GM23338 (cell line): ENCODE data around the gene COL4A5. TPM values are rescaled to one million over a fixed set of nuclear protein-coding genes. Genes with fewer than 3 reads are reported as not detected.

ENCODE experiments used
- ATAC-seq: fragments of 200-7000 bp; cut with Tn5 transposase; 3 replicates; pipeline ENCODE4 v1.9.1; 2020
- DNase-seq: peaks from one replicate; pipeline ENCODE4 v3.0.0-alpha.2; 2015; ENCODE audit warnings: low spot score
- H2AFZ ChIP-seq: fragments of 200-600 bp; sonication (generic); 2 replicates; pipeline ENCODE4 v1.8.0; 2016; ENCODE audit warnings: antibody characterized with exemption, mild to moderate bottlenecking, moderate library complexity
- H3F3A ChIP-seq: fragments of 200-600 bp; sonication (generic); replicated peaks from 2 replicates; pipeline ENCODE4 v1.8.0; 2017; ENCODE audit warnings: antibody characterized with exemption, mixed run types, low read depth
- H3K27ac ChIP-seq: fragments of 200-600 bp; sonication (generic); 2 replicates; pipeline ENCODE4 v1.6.1; 2016; ENCODE audit warnings: low read depth
- H3K27me3 ChIP-seq: fragments of 200-600 bp; sonication (generic); 2 replicates; pipeline ENCODE4 v1.8.0; 2016; ENCODE audit warnings: mild to moderate bottlenecking, mixed run types, moderate library complexity; ENCODE audit not compliant: insufficient read depth
- H3K36me3 ChIP-seq: fragments of 200-600 bp; sonication (generic); 2 replicates; pipeline ENCODE4 v1.8.0; 2016; ENCODE audit warnings: mild to moderate bottlenecking; ENCODE audit not compliant: insufficient read depth
- H3K4me1 ChIP-seq: fragments of 200-600 bp; sonication (generic); 2 replicates; pipeline ENCODE4 v1.8.0; 2016; ENCODE audit warnings: mild to moderate bottlenecking, moderate library complexity; ENCODE audit not compliant: insufficient read depth
- H3K4me2 ChIP-seq: fragments of 200-600 bp; sonication (generic); 2 replicates; pipeline ENCODE4 v1.7.1; 2017; ENCODE audit warnings: mixed run types
- H3K4me3 ChIP-seq: fragments of 200-600 bp; sonication (generic); 2 replicates; pipeline ENCODE4 v1.6.1; 2016; ENCODE audit warnings: mixed run types
- H3K79me2 ChIP-seq: fragments of 200-600 bp; sonication (generic); replicated peaks from 2 replicates; pipeline ENCODE4 v1.8.0; 2017; ENCODE audit warnings: mild to moderate bottlenecking; ENCODE audit not compliant: insufficient read depth
- H3K9me2 ChIP-seq: fragments of 200-600 bp; sonication (generic); 2 replicates; pipeline ENCODE4 v1.8.0; 2017; ENCODE audit not compliant: insufficient read depth
- H4K20me1 ChIP-seq: fragments of 200-600 bp; sonication (generic); replicated peaks from 2 replicates; pipeline ENCODE4 v1.8.0; 2017; ENCODE audit warnings: mild to moderate bottlenecking; ENCODE audit not compliant: insufficient read depth
- H3K27ac Mint-ChIP-seq: 2 replicates; pipeline ENCODE4 v1.8.0; 2020; ENCODE audit warnings: inconsistent platforms, mild to moderate bottlenecking, moderate library complexity, mixed read lengths
- H3K27me3 Mint-ChIP-seq: 3 replicates; pipeline ENCODE4 v1.8.0; 2022; ENCODE audit warnings: low read depth, mild to moderate bottlenecking, moderate library complexity, mixed read lengths, inconsistent platforms; ENCODE audit not compliant: insufficient read depth, poor library complexity
- H3K36me3 Mint-ChIP-seq: 3 replicates; pipeline ENCODE4 v1.8.0; 2021; ENCODE audit warnings: low read depth, mild to moderate bottlenecking, inconsistent platforms, moderate library complexity, mixed read lengths
- H3K4me1 Mint-ChIP-seq: 3 replicates; pipeline ENCODE4 v1.8.0; 2020; ENCODE audit warnings: mild to moderate bottlenecking, inconsistent platforms, mixed read lengths
- H3K4me3 Mint-ChIP-seq: 3 replicates; pipeline ENCODE4 v1.8.0; 2021; ENCODE audit warnings: moderate library complexity, mild to moderate bottlenecking, inconsistent platforms, mixed read lengths
- H3K9me3 Mint-ChIP-seq: 3 replicates; pipeline ENCODE4 v1.8.0; 2020; ENCODE audit warnings: moderate library complexity, mild to moderate bottlenecking, inconsistent platforms, mixed read lengths
- EZH2 ChIP-seq: fragments of 200-600 bp; sonication (generic); IDR thresholded peaks from one replicate; pipeline ENCODE4 v1.8.0; 2017; ENCODE audit warnings: antibody characterized with exemption, mild to moderate bottlenecking, low read depth; ENCODE audit not compliant: unreplicated experiment
- POLR2AphosphoS5 ChIP-seq: IDR thresholded peaks from 2 replicates; pipeline ENCODE4 v1.6.1; 2016; ENCODE audit warnings: antibody characterized with exemption, low read depth
- STAT1 ChIP-seq: IDR thresholded peaks from one replicate; pipeline ENCODE4 v1.6.1; 2016; ENCODE audit warnings: antibody characterized with exemption; ENCODE audit not compliant: unreplicated experiment
- ZNF331 ChIP-seq: fragments of 250-450 bp; sonication (Bioruptor Pico); IDR thresholded peaks from 2 replicates; pipeline ENCODE4 v1.5.0; 2020; ENCODE audit warnings: low read depth, mild to moderate bottlenecking, moderate library complexity
- ZNF462 ChIP-seq: fragments of 250-450 bp; sonication (Bioruptor Pico); IDR thresholded peaks from 2 replicates; pipeline ENCODE4 v1.5.0; 2020; ENCODE audit warnings: mild to moderate bottlenecking, moderate library complexity
- polyA plus RNA-seq: library from polyadenylated mRNA; unstranded; fragments of >200 nt; fragmentation: Nextera tagmentation; extraction: Ambion mirVana; gene quantifications from 2 replicates; pipeline ENCODE4 v1.2.1, GENCODE V29; 2016
- total RNA-seq: library from RNA; depleted of rRNA; stranded (reverse); fragments of >200 nt; shearing (Covaris generic); gene quantifications from 2 replicates; pipeline ENCODE4 v1.2.3, GENCODE V29; 2014

Gene COL4A5
- total and polyA plus RNA-seq, 2 experiments from 2014 or later, result 15.5 to 48.1 TPM

GRCh38 chrX:108699368-108699767 lies 259.7 kb downstream of the COL4A5 start (continued):
- no peak for TF ChIP-seq ZNF462 (CRISPR knock-in tag)

- H3K4me3 Mint-ChIP-seq, result no peak overlapping the region
- Histone ChIP-seq H3K36me3 (no peaks in the 10 kb centered on the region), H3F3A (no peaks in the 10 kb centered on the region), H4K20me1 (no peaks in the 10 kb centered on the region), H3K9me2 (no peaks in the 10 kb centered on the region), H3K27ac (no peak overlapping the region), H3K79me2 (no peaks in the 10 kb centered on the region), H2AFZ (no peak overlapping the region), H3K4me3 (no peak overlapping the region), H3K27me3 (no peaks in the 10 kb centered on the region), H3K4me2 (no peak overlapping the region), H3K4me1 (no peaks in the 10 kb centered on the region)
- no peaks in the 10 kb centered on the region for H3K27me3 Mint-ChIP-seq
- no peaks in the 10 kb centered on the region for H3K9me3 Mint-ChIP-seq
- no peak for TF ChIP-seq STAT1
- no peak for TF ChIP-seq POLR2AphosphoS5
- TF ChIP-seq ZNF331 (CRISPR knock-in tag), result no peak
- H3K27ac Mint-ChIP-seq, result no peak overlapping the region
- ATAC-seq (no peak), DNase-seq (no peak)
- H3K4me1 Mint-ChIP-seq, result no peaks in the 10 kb centered on the region
- H3K36me3 Mint-ChIP-seq, result no peaks in the 10 kb centered on the region
Measured at GRCh38 chrX:108701633-108702032, 262.0 kb downstream of the COL4A5 start.

DNA sequence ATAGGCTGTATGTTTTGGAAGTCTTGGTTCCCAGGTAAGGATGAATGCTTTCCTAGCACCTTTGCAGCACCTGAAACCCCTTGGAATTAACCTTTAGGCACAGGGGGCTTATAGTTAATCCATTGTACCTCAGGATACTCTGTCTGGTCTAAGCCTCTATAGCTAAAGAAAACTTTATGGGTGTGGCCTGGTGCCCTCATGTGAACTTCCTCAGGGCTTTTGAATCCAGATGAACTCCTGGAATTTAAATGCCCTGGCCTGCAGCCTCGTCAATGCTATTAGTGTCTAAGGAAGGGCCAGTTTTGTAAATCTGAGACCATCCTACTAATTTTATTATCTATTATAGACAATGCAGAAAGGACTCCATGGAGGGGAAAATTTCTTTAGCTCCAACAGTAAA lies 262.9 kb downstream of the COL4A5 start:
- Histone ChIP-seq H3K4me2 (no peak overlapping the region), H3K4me3 (no peak overlapping the region), H2AFZ (no peak overlapping the region), H4K20me1 (no peaks in the 10 kb centered on the region), H3K27me3 (no peaks in the 10 kb centered on the region), H3K36me3 (no peaks in the 10 kb centered on the region), H3K4me1 (no peaks in the 10 kb centered on the region), H3K79me2 (no peaks in the 10 kb centered on the region), H3K9me2 (no peaks in the 10 kb centered on the region), H3K27ac (no peak overlapping the region), H3F3A (no peaks in the 10 kb centered on the region)
- Mint-ChIP-seq H3K4me1 (no peaks in the 10 kb centered on the region), H3K27ac (no peak overlapping the region), H3K27me3 (no peaks in the 10 kb centered on the region), H3K9me3 (no peaks in the 10 kb centered on the region), H3K4me3 (no peak overlapping the region), H3K36me3 (no peaks in the 10 kb centered on the region)
- DNase-seq, result no peak
- ATAC-seq, result no peak
- TF ChIP-seq ZNF462 (CRISPR knock-in tag) (no peak), EZH2 (no peak)
